IPS-15b (cell line): ENCODE data around the gene CENATAC.

ENCODE experiments used
- H3K27me3 ChIP-seq: one replicate; pipeline ENCODE4 v1.6.1; 2013; ENCODE audit warnings: low read length; ENCODE audit not compliant: control insufficient read depth, insufficient read depth
- H3K36me3 ChIP-seq: one replicate; pipeline ENCODE4 v1.6.1; 2013; ENCODE audit warnings: low read length; ENCODE audit not compliant: control insufficient read depth, insufficient read depth
- H3K4me1 ChIP-seq: one replicate; pipeline ENCODE4 v1.6.1; 2013; ENCODE audit warnings: mild to moderate bottlenecking, low read length; ENCODE audit not compliant: control insufficient read depth, insufficient read depth
- H3K4me3 ChIP-seq: one replicate; pipeline ENCODE4 v1.5.1; 2013; ENCODE audit warnings: low read depth, low read length
- H3K9ac ChIP-seq: one replicate; pipeline ENCODE4 v1.6.1; 2013; ENCODE audit warnings: low read depth, mild to moderate bottlenecking, low read length
- H3K9me3 ChIP-seq: one replicate; pipeline ENCODE4 v1.6.1; 2013; ENCODE audit warnings: mild to moderate bottlenecking, low read length; ENCODE audit not compliant: control insufficient read depth, insufficient read depth

Gene CENATAC

GRCh38 chr11:119019996-119020395 is 22.1 kb downstream of the CENATAC start:
- H3K4me1 ChIP-seq: peaks cover 2% of the 10 kb centered on the region
- no peak overlapping the region for H3K9ac ChIP-seq
- H3K36me3 ChIP-seq: peaks cover 42% of the 10 kb centered on the region
- H3K9me3 ChIP-seq: no peaks in the 10 kb centered on the region
- peak overlapping the region; percentile 99 for H3K4me3 ChIP-seq
- H3K27me3 ChIP-seq: no peaks in the 10 kb centered on the region

DNA sequence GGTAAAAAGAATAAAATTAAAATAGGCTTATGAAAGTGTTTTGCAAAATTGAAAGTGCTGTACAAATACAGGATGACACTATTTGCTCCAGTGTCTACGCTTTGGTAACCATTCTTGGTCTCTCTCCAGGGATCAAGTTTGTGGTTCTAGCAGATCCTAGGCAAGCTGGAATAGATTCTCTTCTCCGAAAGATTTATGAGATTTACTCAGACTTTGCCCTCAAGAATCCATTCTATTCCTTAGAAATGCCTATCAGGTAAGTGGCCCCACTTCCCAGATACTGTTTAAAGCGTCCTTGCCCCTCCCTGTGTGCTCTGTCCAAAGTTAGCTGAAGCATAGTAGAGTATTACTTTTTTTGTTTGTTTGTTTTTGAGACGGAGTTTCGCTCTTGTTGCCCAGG is 23.7 kb downstream of the CENATAC start:
- Histone ChIP-seq H3K9ac (no peak overlapping the region), H3K36me3 (peaks cover 37% of the 10 kb centered on the region), H3K4me3 (no peak overlapping the region), H3K4me1 (peaks cover 2% of the 10 kb centered on the region), H3K9me3 (no peaks in the 10 kb centered on the region), H3K27me3 (no peaks in the 10 kb centered on the region)

DNA sequence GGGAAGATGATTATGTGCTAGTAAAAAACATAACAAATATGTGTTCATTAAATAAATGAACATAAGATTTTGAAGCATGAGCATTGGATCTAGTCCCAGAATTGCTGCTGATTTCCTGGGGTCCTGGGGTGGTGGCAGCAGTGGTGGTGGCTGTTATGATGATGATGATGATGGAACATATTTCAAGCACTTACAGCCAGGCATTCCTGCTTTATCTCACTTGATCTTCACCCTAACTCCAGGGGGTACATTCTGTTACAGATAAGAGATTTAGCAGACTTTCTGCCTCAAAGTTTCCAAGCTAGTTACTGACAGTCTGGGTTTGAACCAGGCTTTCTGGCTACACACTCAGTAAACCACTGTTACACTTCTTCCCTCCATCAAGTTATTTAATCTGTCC is 25.8 kb downstream of the CENATAC start:
- Histone ChIP-seq H3K27me3 (no peaks in the 10 kb centered on the region), H3K9ac (no peak overlapping the region), H3K9me3 (no peaks in the 10 kb centered on the region), H3K4me1 (peaks cover 4% of the 10 kb centered on the region), H3K4me3 (no peak overlapping the region), H3K36me3 (peaks cover 45% of the 10 kb centered on the region)

DNA sequence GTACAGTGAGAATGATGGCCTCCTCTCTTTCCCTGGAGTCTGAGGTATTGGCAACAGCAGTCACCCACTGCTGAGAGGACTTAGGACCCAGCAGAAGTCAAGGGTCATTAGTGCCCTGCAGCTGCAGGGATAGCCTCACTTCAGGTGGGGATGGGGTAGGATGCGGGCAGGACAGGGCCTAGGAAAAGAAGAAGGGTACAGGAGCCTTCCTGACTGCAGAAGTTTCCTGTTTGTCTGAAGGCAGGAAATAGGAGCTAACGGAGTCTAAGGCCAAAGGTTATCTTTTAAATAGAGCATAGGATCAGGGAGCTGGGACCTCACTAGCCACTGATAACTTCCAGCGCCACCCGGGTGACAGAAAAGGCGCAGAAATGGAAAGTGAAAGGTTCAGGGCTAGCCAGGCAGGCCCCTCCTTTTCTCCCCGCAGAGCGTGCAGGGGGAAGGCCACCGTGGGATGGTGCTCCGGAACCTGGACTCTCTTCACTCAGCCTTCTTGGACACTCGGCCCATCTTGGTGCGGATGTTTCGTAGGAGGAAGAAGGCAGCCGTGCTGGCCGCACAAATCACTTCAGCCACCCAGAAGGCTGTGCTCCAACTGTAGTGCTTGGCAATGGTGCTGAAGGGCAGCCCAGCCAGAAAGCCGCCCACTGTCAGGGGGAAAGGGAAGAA is 26.6 kb downstream of the CENATAC start:
- Histone ChIP-seq H3K36me3 (peaks cover 51% of the 10 kb centered on the region), H3K9me3 (no peaks in the 10 kb centered on the region), H3K4me1 (peaks cover 12% of the 10 kb centered on the region), H3K27me3 (no peaks in the 10 kb centered on the region), H3K9ac (no peak overlapping the region), H3K4me3 (no peak overlapping the region)

DNA sequence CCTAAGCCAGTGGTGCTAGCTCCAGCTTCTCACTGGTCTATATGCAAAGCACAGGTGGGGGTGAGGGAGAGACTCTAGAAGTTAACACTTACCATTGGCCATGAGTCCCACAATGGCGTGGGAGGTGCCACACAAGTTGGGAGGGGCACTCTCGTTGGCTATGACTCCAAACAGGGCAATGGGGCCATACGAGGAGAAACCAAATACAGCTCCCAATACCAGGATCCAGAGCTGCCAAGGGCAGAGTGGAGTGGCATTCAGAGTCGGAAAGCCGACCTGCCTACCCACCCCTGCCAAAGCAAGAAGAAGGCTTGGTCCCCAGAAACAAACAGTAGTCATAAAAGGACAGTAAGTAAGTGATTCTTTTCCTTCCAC is 27.1 kb downstream of the CENATAC start:
- H3K4me1 ChIP-seq: peaks cover 12% of the 10 kb centered on the region
- H3K4me3 ChIP-seq: no peak overlapping the region
- no peaks in the 10 kb centered on the region for H3K9me3 ChIP-seq

GRCh38 chr11:119025541-119025940 is 27.6 kb downstream of the CENATAC start:
- H3K9ac ChIP-seq: no peak overlapping the region
- no peaks in the 10 kb centered on the region for H3K9me3 ChIP-seq
- no peaks in the 10 kb centered on the region for H3K27me3 ChIP-seq
- peaks cover 12% of the 10 kb centered on the region for H3K4me1 ChIP-seq
- H3K36me3 ChIP-seq: peaks cover 48% of the 10 kb centered on the region
- no peak overlapping the region for H3K4me3 ChIP-seq

More for the DNA sequence above, 27.1 kb downstream of the CENATAC start:
- Histone ChIP-seq H3K36me3 (peaks cover 50% of the 10 kb centered on the region), H3K9ac (no peak overlapping the region), H3K27me3 (no peaks in the 10 kb centered on the region)

- Histone ChIP-seq H3K4me3 (no peak overlapping the region), H3K27me3 (no peaks in the 10 kb centered on the region), H3K36me3 (peaks cover 48% of the 10 kb centered on the region), H3K9me3 (no peaks in the 10 kb centered on the region), H3K4me1 (peaks cover 12% of the 10 kb centered on the region), H3K9ac (no peak overlapping the region)
Measured at GRCh38 chr11:119025978-119026766, 28.2 kb downstream of the CENATAC start.

GRCh38 chr11:119026970-119027369 is 29.0 kb downstream of the CENATAC start:
- H3K4me1 ChIP-seq: peaks cover 12% of the 10 kb centered on the region
- no peak overlapping the region for H3K4me3 ChIP-seq
- no peak overlapping the region for H3K9ac ChIP-seq
- no peaks in the 10 kb centered on the region for H3K9me3 ChIP-seq
- no peaks in the 10 kb centered on the region for H3K27me3 ChIP-seq
- H3K36me3 ChIP-seq: peaks cover 48% of the 10 kb centered on the region

DNA sequence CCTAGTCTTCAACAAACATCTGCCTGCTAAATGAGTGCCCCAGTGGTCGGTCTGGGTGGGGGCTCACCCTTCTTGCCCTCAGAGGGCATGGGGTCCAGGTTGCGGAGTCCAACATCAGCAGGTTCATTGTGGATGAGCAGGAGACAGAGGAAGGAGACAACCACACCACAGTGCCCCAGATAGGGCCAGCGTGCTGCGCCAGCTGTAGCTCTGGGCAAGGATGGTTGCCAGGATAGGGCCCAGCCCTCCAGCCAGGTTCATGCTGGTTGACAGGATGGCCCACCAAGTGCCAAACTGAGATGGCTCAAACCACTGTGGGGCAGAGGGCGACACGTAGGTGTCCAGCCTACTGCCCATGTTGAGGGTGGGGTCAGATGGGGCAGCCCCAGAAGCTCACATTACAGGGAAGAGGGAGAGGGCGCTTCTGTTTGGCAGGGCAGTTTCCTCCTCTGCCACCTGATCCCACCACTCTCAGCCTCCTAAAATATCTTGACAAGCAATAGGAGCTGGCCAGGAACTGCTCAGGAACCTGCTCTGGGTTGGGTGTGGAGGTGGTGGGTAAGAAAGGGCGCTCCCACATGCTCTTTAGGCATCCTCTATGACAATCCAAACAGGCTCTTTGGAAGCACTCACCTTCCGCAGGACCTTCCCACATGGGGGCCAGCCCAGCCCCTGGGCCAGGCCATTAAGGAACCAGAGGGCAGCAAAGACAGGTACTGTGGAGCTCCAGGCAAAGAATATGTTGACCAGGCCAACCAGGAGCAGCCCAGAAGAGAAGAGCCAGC is 29.8 kb downstream of the CENATAC start:
- H3K4me1 ChIP-seq: peaks cover 12% of the 10 kb centered on the region
- H3K27me3 ChIP-seq: no peaks in the 10 kb centered on the region
- H3K36me3 ChIP-seq: peaks cover 48% of the 10 kb centered on the region
- no peak overlapping the region for H3K4me3 ChIP-seq
- H3K9me3 ChIP-seq: no peaks in the 10 kb centered on the region
- no peak overlapping the region for H3K9ac ChIP-seq

DNA sequence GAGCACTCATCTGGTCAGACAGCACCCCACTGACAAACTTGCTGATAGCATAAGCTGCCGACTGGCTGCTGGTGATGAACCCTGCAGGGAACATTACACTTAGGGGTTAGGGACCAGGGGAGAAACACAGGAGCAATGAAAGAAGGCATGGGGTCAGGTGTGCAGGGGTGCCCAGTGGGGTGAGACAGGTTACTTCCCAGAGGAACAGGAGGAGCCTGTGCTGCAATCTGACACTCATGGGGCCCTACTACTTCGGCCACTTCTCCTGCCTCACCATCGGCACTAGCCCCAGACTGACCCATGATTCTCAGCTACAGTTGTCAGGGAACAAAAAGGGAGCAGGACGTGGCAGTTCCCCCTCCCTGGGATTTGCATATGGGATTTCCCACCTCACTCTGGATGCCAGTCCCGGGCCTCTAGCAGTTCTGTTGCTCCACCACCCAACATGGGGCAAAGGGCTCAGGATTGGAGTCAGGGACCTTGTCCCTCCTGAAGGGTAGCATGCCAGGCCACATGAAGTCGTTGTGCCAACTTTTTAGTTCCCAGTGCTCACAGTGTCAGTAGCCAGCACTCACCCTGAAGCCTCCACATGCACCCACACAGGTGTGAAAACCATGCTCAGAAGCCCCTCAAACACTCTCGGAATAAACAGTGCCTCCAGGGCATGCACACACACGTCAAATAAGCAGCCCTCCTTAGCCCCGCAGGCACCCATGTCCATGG is 30.6 kb downstream of the CENATAC start:
- Histone ChIP-seq H3K9ac (peak overlapping the region; percentile 84), H3K36me3 (peaks cover 41% of the 10 kb centered on the region), H3K4me1 (peaks cover 12% of the 10 kb centered on the region), H3K4me3 (peak overlapping the region; percentile 94), H3K9me3 (no peaks in the 10 kb centered on the region), H3K27me3 (no peaks in the 10 kb centered on the region)

DNA sequence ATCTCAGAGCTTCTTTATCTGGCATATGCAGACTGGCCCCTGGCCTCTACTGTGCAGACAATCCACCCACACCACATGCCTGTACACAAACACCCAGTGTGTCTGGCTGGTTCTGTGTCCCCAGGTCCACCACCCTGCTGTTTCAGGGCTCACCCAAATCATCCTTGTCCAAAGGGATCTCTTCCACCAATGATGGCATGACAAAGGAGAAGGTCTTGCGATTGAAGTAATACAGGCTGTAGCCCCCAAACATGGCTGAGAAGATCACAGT is 31.1 kb downstream of the CENATAC start:
- no peaks in the 10 kb centered on the region for H3K27me3 ChIP-seq
- no peaks in the 10 kb centered on the region for H3K9me3 ChIP-seq
- H3K36me3 ChIP-seq: peaks cover 39% of the 10 kb centered on the region
- peak overlapping the region; percentile 94 for H3K4me3 ChIP-seq
- H3K4me1 ChIP-seq: peaks cover 12% of the 10 kb centered on the region
- H3K9ac ChIP-seq: peak overlapping the region; percentile 84
